Peyer's patch (tissue), 4 donors: ENCODE measurements around the gene PGLYRP1. TPM values are rescaled to one million over a fixed set of nuclear protein-coding genes. Genes with fewer than 3 reads are reported as not detected.

Experiments
- DNase-seq, 3 donors: peaks; one replicate each; pipeline ENCODE4 v3.0.0-alpha.2; 2017 to 2019
- H3K27ac ChIP-seq, 4 donors: fragments of 200-600 bp; sonication (generic); one replicate each; pipeline ENCODE4 v1.5.1; 2016 to 2019
- H3K27me3 ChIP-seq, 2 donors: fragments of 200-600 bp; sonication (generic); one replicate each; pipeline ENCODE4 v1.5.1; 2019
- H3K36me3 ChIP-seq, 3 donors: fragments of 200-600 bp; sonication (generic); one replicate each; pipeline ENCODE4 v1.5.1; 2016 to 2019
- H3K4me1 ChIP-seq, 4 donors: fragments of 200-600 bp; sonication (generic); one replicate each; pipeline ENCODE4 v1.5.1; 2016 to 2019
- H3K4me3 ChIP-seq, 4 donors: fragments of 200-600 bp; sonication (generic); 1 replicate in 3 of 4; 2 replicates in 1 of 4; pipeline ENCODE4 v1.5.1; 2016 to 2019; ENCODE audit warnings: mild to moderate bottlenecking in 1 of 4
- H3K9me3 ChIP-seq, 4 donors: fragments of 200-600 bp; sonication (generic); one replicate each; pipeline ENCODE4 v1.5.1; 2016 to 2019; ENCODE audit warnings: mild to moderate bottlenecking in 1 of 4
- CTCF ChIP-seq, 6 experiments: fragments of 450-650 bp in 4 of 6; fragments of 200-600 bp in 2 of 6; sonication (generic) in 1 of 6; IDR thresholded peaks; one replicate each; pipeline ENCODE4 v1.5.1; 2017 to 2019; ENCODE audit warnings: antibody characterized with exemption in 6 of 6, mild to moderate bottlenecking in 3 of 6, moderate library complexity in 1 of 6
- POLR2A ChIP-seq, 2 donors: fragments of 450-650 bp; IDR thresholded peaks; one replicate each; pipeline ENCODE4 v1.5.1; 2017; ENCODE audit warnings: antibody characterized with exemption in 2 of 2, mild to moderate bottlenecking in 2 of 2, moderate library complexity in 2 of 2
- total RNA-seq, 4 donors: library from RNA; depleted of rRNA; stranded (reverse); fragments of >200 nt; gene quantifications; one replicate each; pipeline ENCODE4 v1.1.0, GENCODE V29; 2016

The PGLYRP1 gene
- total RNA-seq, 4 donors from 2014 or later: not detected

GRCh38 chr19:45999653-46000121, 23.2 kb downstream of the PGLYRP1 start:
- Histone ChIP-seq H3K9me3 (no peaks in the 10 kb centered on the region), H3K27me3 (no peaks in the 10 kb centered on the region), H3K36me3 (no peaks in the 10 kb centered on the region), H3K27ac (no peak overlapping the region), H3K4me3 (no peak overlapping the region), H3K4me1 (peaks cover 0 to 18% (median 8%) of the 10 kb centered on the region in 4 donors)
- TF ChIP-seq POLR2A (IDR thresholded peaks at IDR 0.05): no peak
- no peak for TF ChIP-seq CTCF (IDR thresholded peaks at IDR 0.05)
- DNase-seq: no peak

- TF ChIP-seq CTCF (IDR thresholded peaks at IDR 0.05) (no peak), POLR2A (IDR thresholded peaks at IDR 0.05) (no peak)
- Histone ChIP-seq H3K27me3 (no peaks in the 10 kb centered on the region), H3K4me1 (peaks cover 0 to 18% (median 8%) of the 10 kb centered on the region in 4 donors), H3K9me3 (no peaks in the 10 kb centered on the region), H3K4me3 (no peak overlapping the region), H3K36me3 (no peaks in the 10 kb centered on the region), H3K27ac (no peak overlapping the region)
- DNase-seq: no peak
These were observed 24.0 kb downstream of the PGLYRP1 start for GRCh38 chr19:45998834-45999233.

- TF ChIP-seq POLR2A (IDR thresholded peaks at IDR 0.05) (no peak), CTCF (IDR thresholded peaks at IDR 0.05) (no peak)
- Histone ChIP-seq H3K27ac (no peak overlapping the region), H3K9me3 (no peaks in the 10 kb centered on the region), H3K4me3 (no peak overlapping the region), H3K4me1 (peaks cover 0 to 18% (median 8%) of the 10 kb centered on the region in 4 donors), H3K36me3 (no peaks in the 10 kb centered on the region), H3K27me3 (no peaks in the 10 kb centered on the region)
- no peak for DNase-seq
These were observed 25.9 kb downstream of the PGLYRP1 start for GRCh38 chr19:45996933-45997332.

- DNase-seq: no peak
- Histone ChIP-seq H3K27ac (peak overlapping the region; percentile 65 to 82 (median 78)), H3K4me1 (peaks cover 0 to 15% (median 7%) of the 10 kb centered on the region in 4 donors), H3K4me3 (peak overlapping the region; percentile 63 to 79 (median 68)), H3K36me3 (no peaks in the 10 kb centered on the region), H3K9me3 (no peaks in the 10 kb centered on the region), H3K27me3 (no peaks in the 10 kb centered on the region)
- TF ChIP-seq POLR2A (IDR thresholded peaks at IDR 0.05) (no peak), CTCF (IDR thresholded peaks at IDR 0.05) (no peak)
These were observed 27.0 kb downstream of the PGLYRP1 start for GRCh38 chr19:45995715-45996385.

- DNase-seq: peak; percentile 96 to 98 (median 97)
- H3K27ac ChIP-seq: peak within 1 kb of the TSS; percentile 65 to 82 (median 78)
- H3K9me3 ChIP-seq: no peaks in the 10 kb centered on the region
- no peaks in the 10 kb centered on the region for H3K27me3 ChIP-seq
- peak within 1 kb of the TSS; percentile 63 to 79 (median 68) for H3K4me3 ChIP-seq
- peak; percentile 75 to 91 for TF ChIP-seq POLR2A (IDR thresholded peaks at IDR 0.05)
- TF ChIP-seq CTCF (IDR thresholded peaks at IDR 0.05): no peak
- H3K4me1 ChIP-seq: peaks cover 0 to 8% (median 2%) of the 10 kb centered on the region in 4 donors
- no peaks in the 10 kb centered on the region for H3K36me3 ChIP-seq
These were observed 27.7 kb downstream of the PGLYRP1 start, which contains the start of gene CCDC61 for GRCh38 chr19:45994998-45995714. Gene CCDC61, plus strand, starts transcription at chr19:45995467. Its CDS starts 7,552 bp downstream, at chr19:46003019.
